ENCODE data around the gene JARID2.

Gene JARID2

GRCh38 chr6:15326067-15326614 lies 80.3 kb downstream of the JARID2 start:
- Histone ChIP-seq H3K4me3 (no peak overlapping the region), H3K27ac (peak overlapping the region in 1 of 21 experiments; percentile 43)

DNA sequence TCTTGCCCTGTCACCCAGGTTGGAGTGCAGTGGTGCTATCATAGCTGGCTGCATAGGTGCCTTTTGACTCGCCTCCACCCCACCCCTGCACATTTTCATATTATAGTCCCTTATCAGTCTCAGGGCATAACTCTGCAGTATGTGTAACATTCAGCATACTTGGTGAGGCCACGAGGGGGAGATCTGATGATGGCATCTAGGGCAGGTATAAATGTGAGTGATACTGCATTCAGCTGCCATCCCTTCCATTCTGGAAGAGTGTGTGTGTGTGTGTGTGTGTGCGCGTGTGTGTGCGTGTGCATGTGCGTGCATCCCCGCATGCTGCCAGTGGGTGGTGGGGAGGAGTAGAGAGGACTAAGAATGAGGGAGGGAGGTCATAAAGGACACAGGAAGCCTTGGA lies 81.4 kb downstream of the JARID2 start:
- H3K4me3 ChIP-seq: no peak overlapping the region
- H3K27ac ChIP-seq: no peak overlapping the region

GRCh38 chr6:15329197-15329671 lies 83.4 kb downstream of the JARID2 start:
- Histone ChIP-seq H3K4me3 (no peak overlapping the region), H3K27ac (peak overlapping the region in 2 of 21 experiments; percentile 6 to 24)

DNA sequence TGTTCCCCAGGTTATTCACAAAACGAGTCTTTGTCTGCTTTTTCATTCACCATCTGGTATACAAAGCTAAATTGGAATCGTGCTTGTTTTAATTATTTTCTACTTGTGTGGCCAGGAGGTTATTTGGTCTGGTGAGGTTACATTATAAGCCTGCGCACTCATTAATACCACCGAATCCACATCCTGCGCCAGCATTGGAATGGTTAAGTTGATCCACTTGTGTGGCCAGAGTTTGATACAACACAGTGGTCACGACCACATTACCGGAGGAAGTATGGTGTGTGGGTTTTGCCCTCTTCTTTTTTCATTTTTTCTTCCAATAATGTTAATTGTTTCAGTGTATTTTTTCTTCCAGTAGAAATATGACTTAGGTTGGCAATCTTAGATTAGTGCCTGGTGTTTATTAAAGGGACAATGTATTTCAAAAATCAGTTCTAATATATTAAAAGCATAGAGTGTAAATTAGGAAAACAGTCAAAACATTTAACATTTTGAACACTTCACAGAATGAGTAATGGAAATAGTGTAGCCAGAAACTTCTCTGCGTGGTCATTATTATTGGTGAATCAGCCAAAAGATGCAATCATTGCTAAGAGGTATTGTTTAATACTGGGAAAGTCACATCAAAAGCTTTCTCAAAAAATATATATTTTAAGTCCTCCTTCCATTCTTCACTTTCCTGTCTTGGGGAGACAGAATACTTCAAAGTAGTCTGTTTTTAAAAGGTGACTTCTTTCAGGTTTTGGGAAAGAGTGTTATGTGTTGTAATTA lies 84.5 kb downstream of the JARID2 start:
- Histone ChIP-seq H3K4me3 (no peak overlapping the region), H3K27ac (no peak overlapping the region)

DNA sequence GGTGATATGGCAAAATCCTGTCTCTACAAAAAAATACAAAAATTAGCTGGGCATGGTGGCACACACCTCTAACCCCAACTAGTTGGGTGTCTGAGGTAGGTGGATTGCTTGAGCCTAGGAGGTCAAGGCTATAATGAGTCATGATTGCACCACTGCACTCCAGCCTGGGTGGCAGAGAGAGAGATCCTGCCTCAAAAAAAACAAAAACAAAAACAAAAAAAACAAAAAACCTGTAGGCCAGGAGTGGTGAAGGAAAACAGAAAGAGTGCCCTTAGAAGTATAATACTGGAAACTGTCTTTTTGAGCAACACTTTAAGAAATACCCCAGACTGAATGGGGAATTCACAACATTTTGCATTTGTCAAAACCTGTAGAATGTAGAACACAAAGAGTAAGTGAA lies 85.3 kb downstream of the JARID2 start:
- no peak overlapping the region for H3K27ac ChIP-seq
- no peak overlapping the region for H3K4me3 ChIP-seq

- Histone ChIP-seq H3K4me3 (no peak overlapping the region), H3K27ac (no peak overlapping the region)
These were observed 85.9 kb downstream of the JARID2 start for GRCh38 chr6:15331629-15332251.

DNA sequence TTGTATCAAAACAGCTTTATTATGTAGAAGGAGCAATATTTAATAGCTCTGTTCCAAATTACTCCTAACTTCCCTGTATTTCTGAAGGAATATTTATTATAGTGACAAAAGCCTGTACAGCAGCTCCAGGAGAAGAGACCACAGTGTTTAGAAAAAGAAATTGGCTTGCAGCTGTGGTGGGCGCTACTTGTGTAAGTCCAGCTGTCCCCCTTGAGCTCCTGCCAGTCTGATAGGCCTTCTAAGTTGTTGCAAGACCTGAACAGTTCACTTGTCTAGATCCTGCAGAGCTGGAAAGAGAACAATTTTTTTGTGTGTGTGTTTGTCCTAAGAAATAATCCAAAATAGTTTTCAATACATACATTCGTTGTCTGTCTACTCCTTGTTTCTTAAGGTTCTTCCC lies 86.6 kb downstream of the JARID2 start:
- H3K27ac ChIP-seq: no peak overlapping the region
- H3K4me3 ChIP-seq: no peak overlapping the region

DNA sequence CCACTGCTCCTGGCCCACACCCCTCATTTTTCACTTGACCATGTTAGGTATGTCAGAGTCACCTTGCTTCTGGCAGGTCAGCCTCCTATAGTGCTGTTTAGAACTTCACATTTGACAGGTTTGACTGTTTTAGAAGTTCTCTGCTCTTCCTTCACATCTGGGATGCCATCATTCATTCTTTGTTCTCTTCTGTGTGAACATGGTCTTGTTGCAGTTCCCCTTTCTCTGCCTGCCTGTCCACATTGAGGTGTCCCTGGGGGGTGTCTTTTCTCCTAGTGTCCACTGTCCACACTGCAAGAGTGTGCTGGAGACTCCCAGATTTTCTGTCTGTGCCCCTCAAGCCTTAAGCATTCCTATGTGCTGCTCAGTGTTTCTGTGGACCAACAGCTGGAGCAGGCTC lies 89.5 kb downstream of the JARID2 start:
- no peak overlapping the region for H3K27ac ChIP-seq
- H3K4me3 ChIP-seq: no peak overlapping the region

- Histone ChIP-seq H3K4me3 (no peak overlapping the region), H3K27ac (no peak overlapping the region)
These were observed 90.0 kb downstream of the JARID2 start for GRCh38 chr6:15335916-15336315.

GRCh38 chr6:15336900-15337560 lies 91.2 kb downstream of the JARID2 start:
- no peak overlapping the region for H3K4me3 ChIP-seq
- no peak overlapping the region for H3K27ac ChIP-seq

DNA sequence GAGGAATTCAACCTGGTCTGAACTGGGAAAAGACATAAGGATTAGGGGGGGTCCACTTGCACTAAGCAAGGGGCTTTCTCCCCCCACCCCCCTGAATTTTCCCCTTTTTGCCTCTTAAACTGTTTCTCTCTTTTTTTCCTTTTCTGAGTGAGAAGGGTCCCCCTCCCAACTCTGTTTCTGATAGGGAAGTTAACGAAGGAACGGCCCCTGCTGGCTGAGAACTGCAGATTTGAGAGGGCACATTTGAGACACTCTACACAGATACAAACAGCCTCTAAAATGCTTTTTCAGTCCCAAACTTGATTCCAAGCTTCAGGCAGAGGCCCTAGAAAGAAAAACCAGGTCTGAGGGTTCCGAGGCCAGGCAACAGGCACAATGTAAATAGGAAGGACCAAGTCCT lies 91.7 kb downstream of the JARID2 start:
- H3K4me3 ChIP-seq: no peak overlapping the region

DNA sequence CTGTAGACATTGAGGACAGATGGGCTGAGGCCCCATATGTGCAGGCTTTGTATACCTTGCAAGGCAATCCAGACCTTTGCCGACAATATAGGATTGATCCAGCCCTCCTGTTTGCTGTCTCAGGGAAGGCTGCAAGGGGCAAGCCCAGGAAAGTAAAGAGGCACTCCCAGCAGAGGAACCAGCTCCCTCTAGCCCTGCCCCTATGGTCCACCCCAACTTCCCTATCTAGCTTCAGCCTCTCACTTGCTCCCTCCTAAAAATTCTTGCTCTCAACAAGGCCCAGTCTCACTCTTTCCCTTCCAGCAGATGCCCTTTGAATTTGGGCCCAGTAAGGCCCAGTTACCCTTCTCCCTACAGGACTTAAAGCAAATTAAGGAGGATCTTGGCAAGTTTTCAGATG lies 92.6 kb downstream of the JARID2 start:
- H3K4me3 ChIP-seq: no peak overlapping the region
- no peak overlapping the region for H3K27ac ChIP-seq

More for the DNA sequence above, 91.7 kb downstream of the JARID2 start:
- H3K27ac ChIP-seq: no peak overlapping the region

DNA sequence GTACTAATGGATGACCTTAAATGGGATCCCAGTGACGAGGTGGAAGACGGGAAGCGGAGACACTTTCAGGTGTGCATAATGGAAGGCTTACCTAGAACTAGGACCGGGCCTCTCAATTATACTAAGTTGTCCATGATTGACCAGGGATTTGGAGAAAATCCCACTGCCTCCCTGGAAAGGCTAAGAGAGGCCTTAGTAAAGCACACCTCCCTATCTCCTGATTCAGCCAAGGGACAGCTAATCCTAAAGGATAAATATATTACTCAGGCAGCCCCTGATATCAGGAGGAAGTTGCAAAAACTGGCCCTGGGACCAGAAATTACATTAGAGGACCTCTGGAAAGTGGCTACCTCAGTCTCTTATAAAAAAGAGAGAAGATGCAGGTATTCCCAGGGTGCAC lies 93.2 kb downstream of the JARID2 start:
- Histone ChIP-seq H3K4me3 (no peak overlapping the region), H3K27ac (no peak overlapping the region)

DNA sequence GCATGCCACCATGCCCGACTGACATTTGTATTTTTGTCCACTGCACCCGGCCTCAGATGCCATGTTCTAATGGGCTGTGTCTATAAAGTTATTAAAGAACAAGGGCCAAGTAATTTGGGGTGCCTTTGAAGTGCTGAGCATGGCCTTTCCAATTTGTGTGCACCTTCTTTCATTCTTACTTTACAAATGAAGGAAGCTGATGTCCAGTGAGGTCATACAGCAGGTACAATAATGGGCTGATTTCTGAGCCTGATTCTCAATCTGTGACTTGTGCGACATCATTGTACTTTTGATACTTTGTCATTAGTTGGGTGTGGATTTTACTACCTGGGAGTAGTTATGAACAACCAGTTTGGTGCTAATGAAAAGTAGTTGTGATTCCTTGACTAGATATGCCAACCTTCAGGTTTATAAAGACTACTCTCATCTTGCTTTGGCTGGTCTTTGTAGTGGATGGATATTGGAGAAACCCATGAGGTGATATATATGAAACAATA lies 94.3 kb downstream of the JARID2 start:
- Histone ChIP-seq H3K4me3 (no peak overlapping the region), H3K27ac (peak overlapping the region in 2 of 21 experiments; percentile 14 to 66)

DNA sequence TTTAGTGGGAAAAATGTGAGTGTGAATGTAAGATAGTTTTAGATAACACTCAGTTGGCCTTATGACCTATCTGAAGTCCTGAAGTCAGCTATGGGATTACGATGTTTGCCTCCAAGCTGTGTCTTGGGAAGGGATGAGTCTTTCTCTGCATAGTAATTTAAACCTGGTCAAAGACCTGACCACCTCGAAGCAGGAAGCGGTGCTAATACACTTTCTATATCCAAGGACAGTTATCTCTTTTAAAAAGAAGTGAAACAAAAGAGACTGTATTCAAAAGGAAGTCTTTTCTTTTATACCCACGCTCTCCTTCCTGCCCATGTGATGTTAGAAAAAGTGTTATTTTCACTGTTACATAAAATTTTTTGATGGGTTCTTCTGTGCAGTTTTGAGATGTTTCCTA lies 94.9 kb downstream of the JARID2 start:
- Histone ChIP-seq H3K27ac (peak overlapping the region in 2 of 21 experiments; percentile 14 to 66), H3K4me3 (no peak overlapping the region)

GRCh38 chr6:15341311-15342001 lies 95.6 kb downstream of the JARID2 start:
- Histone ChIP-seq H3K27ac (peak overlapping the region in 1 of 21 experiments; percentile 66), H3K4me3 (no peak overlapping the region)

DNA sequence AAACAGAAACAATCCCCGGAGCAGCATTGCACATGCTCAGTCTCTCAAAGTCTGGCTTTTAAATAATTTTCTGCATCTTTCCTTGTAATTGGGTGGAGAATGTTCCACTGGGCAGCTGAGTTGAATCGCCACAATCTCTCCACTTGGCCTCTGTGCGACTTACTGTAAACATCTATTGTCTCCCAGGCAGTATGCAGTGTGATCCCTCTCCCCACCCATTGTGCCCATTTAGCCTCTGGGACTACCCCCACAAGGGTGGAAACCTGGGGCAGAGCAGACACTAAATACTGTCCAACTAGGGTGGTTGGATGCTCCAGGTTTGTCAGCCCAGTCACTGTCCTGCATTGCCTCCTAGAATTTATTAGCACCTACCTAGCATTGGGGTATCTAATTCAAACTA lies 96.2 kb downstream of the JARID2 start:
- Histone ChIP-seq H3K27ac (no peak overlapping the region), H3K4me3 (no peak overlapping the region)

DNA sequence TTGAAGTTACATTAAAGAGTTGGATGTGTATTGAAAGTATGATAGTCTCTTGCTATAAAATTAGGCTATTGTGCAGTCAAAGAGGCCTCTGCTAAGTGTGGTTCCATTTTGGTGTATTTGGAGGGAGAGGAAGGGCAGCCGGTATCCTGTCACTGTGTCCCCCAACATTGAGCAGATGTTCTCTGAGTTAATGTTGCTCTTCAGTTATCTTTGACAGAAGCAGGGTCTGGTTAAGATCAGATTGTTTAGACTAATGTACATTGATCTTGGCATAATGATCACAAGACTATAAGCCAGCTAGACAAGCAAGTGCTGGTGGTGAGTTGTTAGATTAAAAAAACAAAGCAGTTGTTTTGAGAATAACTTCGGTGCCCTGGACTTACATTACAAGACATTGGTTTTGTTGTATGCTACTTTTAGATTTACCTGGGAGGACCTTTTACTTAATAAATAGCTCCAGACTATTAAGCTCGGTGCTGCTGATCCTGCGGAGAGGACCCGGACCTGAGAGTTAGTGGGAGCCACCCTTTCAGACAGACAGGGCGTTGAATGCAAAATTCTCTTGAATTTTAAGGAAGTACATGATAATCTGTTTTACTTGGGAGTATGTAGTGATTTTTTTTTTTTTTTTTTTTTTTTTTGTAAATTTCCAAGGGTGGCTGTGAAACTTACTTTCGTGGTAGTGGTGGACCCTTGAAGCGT lies 97.8 kb downstream of the JARID2 start:
- no peak overlapping the region for H3K4me3 ChIP-seq

GRCh38 chr6:15344192-15344519 lies 98.3 kb downstream of the JARID2 start:
- no peak overlapping the region for H3K27ac ChIP-seq
- no peak overlapping the region for H3K4me3 ChIP-seq

More for the DNA sequence above, 97.8 kb downstream of the JARID2 start:
- no peak overlapping the region for H3K27ac ChIP-seq

Measured in skin epidermis (tissue), 12 donors.